GM12874 (cell line): ENCODE results near the gene HARBI1.

ENCODE experiments used
- CTCF ChIP-seq: IDR thresholded peaks from 2 replicates; pipeline ENCODE4 v1.5.1; 2011; ENCODE audit warnings: low read depth, mild to moderate bottlenecking, control low read depth, low read length, moderate library complexity; ENCODE audit not compliant: insufficient read depth

The HARBI1 gene

GRCh38 chr11:46617134-46617971, at the start of gene HARBI1, which contains the start of gene ATG13:
Gene HARBI1 (minus strand): TSS chr11:46617227. CDS start chr11:46616237, 990 bp downstream.
Gene ATG13 (plus strand): TSS chr11:46617553. CDS start chr11:46644292, 26,739 bp downstream.
- peak; percentile 87 for TF ChIP-seq CTCF

- TF ChIP-seq CTCF: no peak
Observed at GRCh38 chr11:46666516-46666915, 49.5 kb upstream of the HARBI1 start.

- TF ChIP-seq CTCF: no peak
Observed at GRCh38 chr11:46665356-46665755, 48.3 kb upstream of the HARBI1 start.

- TF ChIP-seq CTCF: no peak
Observed at GRCh38 chr11:46664612-46665011, 47.6 kb upstream of the HARBI1 start.

GRCh38 chr11:46663277-46663940, 46.4 kb upstream of the HARBI1 start:
- no peak for TF ChIP-seq CTCF

- no peak for TF ChIP-seq CTCF
Observed at GRCh38 chr11:46662366-46662765, 45.3 kb upstream of the HARBI1 start.

- TF ChIP-seq CTCF: no peak
Observed at GRCh38 chr11:46661836-46662235, 44.8 kb upstream of the HARBI1 start.
